T-helper 1 cell treated with Interleukin-12 subunit alpha and Interleukin-12 subunit beta and Interleukin-4 antibody, amounts not matched to agents 30 ng/mL and 1 ng/mL, for 36 hours (primary cell): Measurements from ENCODE around the gene CSTF1. TPM values are rescaled to one million over a fixed set of nuclear protein-coding genes. Genes with fewer than 3 reads are reported as not detected.

Experiments used
- intact Hi-C: fragments of 100-400 bp; cut with micrococcal nuclease; formaldehyde crosslinking; loops from one replicate; pipeline ENCODE4 v1.15.1; 2024
- total RNA-seq: library from RNA; stranded (reverse); gene quantifications from 2 replicates; pipeline ENCODE4 v1.2.3, GENCODE V29; 2022

Gene CSTF1
- total RNA-seq, 1 donor from 2014 or later: 52.8 TPM

DNA sequence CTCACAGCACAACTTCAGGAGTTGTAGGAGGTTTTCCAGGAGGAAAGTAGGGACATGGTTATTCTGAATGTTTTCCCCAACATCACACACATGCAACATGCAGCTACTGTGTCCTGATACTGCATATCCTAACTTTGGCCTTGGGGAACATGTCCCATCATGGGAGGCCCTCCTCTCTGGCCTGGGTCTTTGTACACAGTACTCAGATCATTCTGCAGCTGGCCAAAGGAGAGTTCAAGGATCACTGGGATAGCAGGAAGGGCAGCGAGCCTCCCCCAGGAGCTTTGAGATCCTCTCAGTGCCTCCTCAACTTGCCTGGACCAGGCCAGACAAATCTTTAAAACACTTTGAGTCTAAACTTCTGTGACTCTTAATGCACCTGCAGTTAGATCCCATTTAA is 32.5 kb downstream of the CSTF1 start:
- intact Hi-C loops: no loop called here

DNA sequence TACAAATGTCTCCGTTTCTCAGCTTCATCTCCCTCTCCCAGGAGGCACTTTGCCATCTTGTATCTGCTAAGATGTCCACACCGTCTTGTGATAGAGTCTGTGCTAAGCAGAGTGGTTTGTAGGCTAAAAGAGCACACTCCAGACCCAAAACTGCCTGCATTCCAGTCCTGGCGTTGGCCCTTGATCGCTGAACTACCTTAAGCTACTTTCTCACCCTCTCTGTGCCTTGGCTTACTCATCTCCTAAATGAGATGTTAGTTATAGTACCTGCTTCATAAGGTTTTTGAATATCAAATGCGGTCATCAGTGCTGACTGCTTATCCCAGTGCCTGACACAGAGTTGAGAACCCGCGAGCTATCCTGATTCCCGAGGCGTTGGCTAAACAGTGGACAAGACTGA is 33.6 kb downstream of the CSTF1 start:
- intact Hi-C loops: no loop called here

DNA sequence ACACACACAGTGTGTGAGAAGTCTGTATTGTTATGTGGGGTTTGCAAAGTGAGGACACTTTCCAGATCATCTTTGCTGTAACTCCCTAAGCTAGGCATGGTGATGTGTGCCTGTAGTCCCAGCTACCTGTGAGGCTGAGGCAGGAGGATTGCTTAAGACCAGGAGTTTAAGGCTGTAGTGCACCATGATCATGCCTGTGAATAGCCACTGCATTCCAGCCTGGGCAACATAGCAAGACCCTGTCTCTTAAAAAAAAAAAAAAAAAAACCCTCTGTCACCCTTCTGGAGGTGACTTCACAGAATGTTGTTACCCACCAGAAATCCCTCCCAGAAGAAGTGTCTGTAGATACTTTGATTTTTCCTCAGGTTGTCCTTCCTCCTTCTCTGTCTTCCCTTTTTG is 34.5 kb downstream of the CSTF1 start:
- intact Hi-C loops: no loop called here

DNA sequence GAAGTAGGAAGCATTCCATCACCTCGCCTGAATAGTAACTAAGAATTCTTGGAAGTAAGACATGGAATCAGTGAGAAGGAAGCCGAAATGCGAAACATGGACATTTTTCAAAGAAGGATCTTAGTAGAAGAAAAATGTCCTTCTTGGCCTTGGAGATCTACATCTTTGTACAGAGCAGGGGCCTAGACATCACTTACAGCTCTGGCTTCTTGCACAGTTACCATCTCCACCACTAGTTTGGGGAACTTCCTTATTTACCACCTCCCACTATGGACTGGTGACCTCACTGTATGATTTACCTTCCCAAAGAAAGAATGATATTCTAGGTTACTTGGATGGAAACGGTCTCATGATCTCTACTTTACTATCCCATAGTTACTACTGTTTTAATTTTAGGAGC is 35.4 kb downstream of the CSTF1 start:
- intact Hi-C loops: loop anchor here (2.0 kb wide), 1 partner anchor 13 kb away; no protein-coding TSS in a partner anchor

DNA sequence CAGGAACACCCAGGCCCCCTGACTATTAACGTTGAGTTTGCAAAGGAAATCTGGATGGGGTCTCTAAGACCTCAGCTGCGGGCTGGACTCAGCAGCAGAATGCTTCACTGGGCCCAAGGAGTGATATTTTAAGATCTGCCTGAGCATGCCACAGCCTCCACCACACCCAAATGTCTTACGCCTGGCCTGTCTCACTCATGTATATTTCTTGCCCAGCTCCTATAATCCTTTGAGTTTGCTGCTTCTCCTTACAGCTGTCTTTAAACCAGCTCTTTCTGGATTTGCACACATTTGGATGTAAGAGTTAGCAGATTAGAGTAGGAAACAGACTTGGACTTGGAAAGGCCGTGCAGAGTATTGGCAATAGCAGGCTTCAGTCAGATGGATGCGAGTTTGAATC is 36.0 kb downstream of the CSTF1 start:
- intact Hi-C loops: loop anchor here (2.0 kb wide), 1 partner anchor 14 kb away; no protein-coding TSS in a partner anchor

DNA sequence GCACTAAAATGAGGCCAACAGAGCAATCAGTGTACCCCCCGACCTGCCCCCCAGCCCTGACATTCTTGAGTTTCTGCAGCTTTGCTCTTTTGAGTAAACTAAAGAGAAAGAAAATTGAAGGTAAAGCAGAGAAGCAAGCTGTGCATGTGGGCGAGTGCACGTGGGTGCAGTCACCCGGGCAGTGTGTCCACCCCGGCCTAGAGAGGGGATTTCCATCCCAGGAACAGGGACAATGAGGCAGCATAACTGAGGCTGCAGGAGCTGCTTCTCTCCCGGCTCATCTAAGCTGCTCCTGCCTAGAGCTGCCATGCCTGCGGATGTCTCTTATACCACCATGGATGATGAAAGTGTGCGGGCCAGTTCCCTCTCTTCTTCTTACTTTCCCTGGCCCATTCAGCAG is 36.4 kb downstream of the CSTF1 start:
- intact Hi-C loops: loop anchor here (1.0 to 2.0 kb wide), 2 partner anchors 11 to 14 kb away; no protein-coding TSS in a partner anchor

DNA sequence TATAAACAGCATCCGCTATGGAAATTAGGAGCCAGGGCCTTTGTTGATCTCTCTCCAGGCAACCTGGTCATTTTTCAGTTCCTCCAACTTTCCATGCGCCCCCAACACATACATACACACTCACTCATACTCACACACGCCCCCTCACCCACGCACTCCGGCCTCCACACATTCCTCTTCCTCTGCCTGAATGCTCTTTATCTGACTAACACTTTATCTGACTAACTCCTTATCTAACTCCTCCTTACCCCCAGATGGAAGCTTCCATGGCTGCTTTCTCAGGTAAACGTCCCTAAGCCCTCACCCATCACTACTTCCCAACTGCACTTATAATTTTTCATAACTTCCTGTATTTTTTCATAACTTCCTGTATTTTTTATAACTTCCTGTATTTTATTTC is 37.1 kb downstream of the CSTF1 start:
- intact Hi-C loops: loop anchor here (1.0 to 2.0 kb wide), 2 partner anchors 11 to 15 kb away; no protein-coding TSS in a partner anchor

DNA sequence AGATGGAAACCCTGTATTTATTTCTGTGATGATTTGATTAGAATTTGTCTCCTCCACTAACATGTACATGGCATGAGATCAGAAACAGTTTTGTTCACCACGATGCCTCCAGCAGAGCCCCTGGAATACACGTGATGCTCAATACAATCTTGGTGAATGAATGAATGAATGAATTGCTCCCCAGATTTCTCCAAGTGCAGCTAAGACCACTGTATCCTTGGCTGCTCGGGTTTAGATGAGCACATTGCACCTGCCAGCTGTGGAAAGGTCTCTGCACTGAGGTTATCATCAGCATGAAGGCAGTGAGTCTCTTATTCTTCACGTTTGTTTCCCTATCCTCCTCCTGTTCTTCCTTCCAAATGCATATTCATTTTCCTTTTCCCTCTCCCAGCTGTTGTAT is 37.5 kb downstream of the CSTF1 start:
- intact Hi-C loops: loop anchor here (1.0 to 2.0 kb wide), 2 partner anchors 10 to 15 kb away; no protein-coding TSS in a partner anchor

DNA sequence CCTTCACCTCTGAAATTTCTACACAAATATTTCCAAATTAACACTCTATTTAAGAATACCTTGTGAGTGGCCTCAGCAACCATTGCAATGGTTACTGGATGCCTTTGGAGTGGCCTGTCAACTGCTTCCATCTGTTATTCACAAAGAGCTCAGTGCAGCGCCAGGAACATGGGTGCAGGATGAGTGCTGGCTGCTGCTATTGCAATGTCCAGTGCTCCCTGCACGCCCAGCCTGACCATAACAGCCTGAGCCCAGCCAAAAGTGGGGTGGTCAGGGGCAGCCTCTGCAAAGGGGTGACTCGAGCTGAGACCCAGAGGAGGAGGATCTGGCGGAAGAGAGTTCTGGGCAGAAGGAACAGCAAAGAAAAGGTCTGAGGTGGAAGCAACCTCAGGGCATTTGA is 38.0 kb downstream of the CSTF1 start:
- intact Hi-C loops: no loop called here

DNA sequence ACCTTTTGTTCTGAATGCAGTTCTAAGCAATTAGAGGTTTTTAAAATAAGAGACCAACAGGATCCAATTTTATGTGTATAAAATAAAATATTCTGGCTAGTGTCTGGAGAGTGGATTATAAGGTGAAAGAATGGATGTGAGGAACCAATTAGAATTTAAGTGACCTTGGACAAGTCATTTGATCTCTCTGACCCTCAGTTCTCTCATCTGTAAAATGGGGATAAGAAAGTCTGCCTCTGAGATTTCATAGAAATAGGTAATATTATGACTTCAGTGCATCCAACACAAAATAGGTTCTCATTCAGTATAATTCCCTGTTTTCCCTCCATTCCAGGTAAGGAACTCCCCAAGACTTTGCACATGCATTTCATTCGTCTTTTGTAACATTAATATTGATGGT is 38.5 kb downstream of the CSTF1 start:
- intact Hi-C loops: no loop called here

DNA sequence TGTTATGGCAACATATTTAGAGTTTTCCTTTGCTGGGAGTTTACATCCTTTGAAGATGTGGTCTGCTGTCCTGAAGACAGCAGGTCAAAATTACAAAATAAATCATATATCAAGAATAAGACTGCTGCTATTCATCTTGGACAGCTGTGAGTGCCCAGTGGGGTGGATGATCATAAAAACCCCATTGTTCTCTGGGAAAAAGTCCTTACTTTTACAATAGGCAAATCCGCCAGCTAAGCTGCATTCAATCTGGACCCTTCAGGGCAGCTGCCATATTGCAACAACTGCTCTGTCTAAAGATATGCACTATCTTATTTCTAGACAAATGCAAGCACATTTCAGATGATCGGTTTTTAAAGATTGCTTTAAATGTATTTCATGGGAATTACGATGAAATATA is 39.0 kb downstream of the CSTF1 start:
- intact Hi-C loops: no loop called here

DNA sequence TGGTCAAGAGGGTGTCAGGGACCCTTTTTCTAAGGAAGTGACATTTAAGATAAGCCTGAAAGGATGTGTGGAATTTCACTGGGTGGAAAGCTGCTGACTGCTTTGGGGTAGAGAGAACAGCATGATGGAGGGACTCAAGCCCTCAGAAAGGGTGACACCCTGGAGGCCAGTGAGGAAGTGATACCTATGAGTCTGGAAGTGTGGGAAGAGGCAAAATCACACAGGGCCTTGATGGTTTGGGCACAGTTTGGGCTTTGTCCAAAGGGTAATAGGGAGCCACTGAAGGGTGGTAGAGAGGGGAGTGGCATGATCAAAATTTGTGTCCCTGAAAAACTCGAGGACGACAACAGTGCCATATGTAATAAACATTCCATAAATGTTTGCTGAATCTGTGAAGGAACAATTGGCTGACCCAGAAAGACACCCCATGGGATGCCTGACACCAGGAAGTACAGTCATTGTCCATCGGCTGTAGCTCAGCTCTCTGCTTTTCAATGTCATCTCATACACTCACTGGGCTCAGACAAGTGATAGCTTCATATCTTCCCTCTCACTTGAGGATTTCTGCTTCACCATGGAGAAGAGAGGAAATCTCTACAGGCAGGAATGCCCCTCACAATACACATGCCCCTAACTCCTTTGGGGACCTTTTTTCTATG is 40.9 kb downstream of the CSTF1 start:
- intact Hi-C loops: no loop called here

DNA sequence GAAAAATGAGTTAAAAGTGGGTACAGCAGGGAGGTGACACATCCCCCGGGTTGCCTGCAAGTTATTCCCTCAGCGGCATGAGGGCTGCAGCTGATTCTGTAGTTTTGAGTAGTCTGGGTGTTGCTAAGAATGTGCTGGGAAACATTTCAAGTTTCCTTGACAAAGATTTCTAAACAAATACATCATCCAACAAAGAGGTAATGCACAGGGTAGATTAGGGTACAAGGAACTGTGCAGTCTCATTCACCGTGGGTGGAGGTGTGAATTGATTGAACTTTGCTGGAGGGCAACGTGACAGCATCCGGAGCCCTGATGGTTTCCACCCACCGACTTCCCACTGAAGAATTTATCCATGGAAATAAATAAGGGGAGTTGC is 41.4 kb downstream of the CSTF1 start:
- intact Hi-C loops: no loop called here

DNA sequence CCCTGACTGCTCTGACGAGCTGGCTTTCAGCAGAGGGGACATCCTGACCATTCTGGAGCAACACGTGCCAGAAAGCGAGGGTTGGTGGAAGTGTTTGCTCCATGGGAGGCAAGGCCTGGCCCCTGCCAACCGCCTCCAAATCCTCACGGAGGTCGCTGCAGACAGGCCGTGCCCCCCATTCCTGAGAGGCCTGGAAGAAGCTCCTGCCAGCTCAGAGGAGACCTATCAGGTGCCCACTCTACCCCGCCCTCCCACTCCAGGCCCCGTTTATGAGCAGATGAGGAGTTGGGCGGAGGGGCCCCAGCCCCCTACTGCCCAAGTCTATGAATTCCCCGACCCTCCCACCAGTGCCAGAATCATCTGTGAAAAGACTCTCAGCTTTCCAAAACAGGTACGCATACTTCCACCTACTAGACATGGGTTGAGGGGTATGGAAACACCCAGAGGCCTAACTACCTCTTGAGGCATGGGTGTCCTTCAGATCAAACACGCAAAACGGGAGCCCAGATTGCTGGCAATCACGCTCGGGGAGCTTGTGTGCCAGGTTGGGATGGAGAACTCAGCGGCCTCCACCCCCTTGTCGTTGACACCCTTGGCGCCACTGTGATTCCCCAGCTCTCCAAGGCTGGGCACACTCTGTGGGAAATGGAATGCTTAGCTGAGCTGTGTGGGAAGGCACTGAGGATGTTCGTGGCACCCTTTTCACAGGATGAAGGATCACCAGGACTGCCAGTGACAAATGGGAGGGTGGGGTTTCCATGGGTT is 44.9 kb downstream of the CSTF1 start:
- intact Hi-C loops: no loop called here

DNA sequence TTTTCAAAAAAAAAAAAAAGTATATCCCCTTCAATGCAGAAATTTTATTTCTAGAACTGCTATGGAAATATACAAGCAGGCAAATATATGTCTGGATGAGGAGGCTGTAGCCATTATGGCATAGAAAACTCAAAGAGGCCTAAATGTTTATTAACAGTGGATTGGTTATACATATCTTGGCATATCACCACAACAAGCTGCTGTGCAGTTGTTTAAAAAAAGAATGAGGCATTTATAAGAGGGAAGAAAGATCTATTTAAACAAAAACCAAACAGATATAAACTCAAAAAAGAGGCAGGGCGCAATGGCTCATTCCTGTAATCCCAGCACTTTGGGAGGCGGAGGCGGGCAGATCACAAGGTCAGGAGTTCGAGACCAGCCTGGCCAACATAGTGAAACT is 45.8 kb downstream of the CSTF1 start:
- intact Hi-C loops: no loop called here

DNA sequence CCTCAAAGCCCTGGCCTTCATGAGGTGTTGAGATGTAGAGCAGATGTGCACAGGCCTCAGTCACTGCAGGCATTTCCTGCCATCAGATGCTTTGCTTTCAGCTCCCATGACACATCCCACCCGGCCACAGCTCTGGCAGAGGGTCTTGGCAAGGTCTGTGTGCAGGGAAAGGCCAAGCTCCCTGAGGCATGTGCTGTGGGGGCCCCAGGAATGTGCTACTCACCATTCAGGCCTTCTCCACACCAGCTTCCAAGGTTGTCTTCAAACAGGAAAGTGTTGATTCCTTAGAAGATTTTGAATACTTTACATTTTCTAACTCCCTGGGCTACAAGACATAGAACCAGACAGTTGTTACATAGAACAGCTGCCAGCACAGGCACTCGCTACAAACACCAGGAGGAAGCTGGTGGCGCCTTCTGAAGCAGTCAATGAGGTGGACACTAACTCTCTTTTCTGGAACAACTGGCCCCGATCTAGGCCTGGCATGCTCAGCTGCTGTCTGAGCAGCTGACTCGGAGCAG is 47.4 kb downstream of the CSTF1 start:
- intact Hi-C loops: loop anchor here (1.0 kb wide), 5 partner anchors 11 to 48 kb away; partner anchors contain the start of genes AURKA, CSTF1 and RTF2

DNA sequence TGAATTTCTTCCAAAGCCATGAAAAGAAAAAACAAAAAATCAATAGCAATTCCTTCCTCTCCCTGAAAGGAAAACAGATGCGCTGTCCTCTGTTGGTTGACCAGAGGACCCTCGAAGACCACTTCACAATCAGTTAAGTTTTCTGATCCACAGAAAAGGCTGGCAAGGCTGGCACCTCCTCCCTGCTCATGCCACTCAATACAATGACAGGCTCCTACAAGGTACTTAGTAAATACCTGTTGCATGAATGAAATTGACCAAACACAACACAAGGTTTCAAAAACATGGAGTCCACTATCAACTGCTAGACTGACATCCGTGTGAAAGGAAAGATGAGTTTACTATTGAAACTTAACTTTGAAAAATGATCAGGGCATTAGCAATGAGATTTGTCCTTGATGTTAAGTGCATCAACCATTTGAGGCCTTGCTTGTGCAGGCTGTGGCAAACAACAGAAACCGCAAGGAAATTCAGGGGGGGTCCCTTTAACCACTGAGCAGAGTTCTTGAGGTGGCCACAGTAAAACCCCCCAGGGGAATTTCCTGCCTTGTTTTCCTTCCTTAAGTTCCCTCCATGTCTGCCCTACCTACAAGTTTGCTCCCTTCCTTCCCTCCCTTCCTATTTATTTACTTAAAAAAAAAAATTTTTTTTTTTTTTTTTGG is 48.0 kb downstream of the CSTF1 start:
- intact Hi-C loops: loop anchor here (1.0 kb wide), 5 partner anchors 11 to 48 kb away; partner anchors contain the start of genes AURKA, CSTF1 and RTF2

DNA sequence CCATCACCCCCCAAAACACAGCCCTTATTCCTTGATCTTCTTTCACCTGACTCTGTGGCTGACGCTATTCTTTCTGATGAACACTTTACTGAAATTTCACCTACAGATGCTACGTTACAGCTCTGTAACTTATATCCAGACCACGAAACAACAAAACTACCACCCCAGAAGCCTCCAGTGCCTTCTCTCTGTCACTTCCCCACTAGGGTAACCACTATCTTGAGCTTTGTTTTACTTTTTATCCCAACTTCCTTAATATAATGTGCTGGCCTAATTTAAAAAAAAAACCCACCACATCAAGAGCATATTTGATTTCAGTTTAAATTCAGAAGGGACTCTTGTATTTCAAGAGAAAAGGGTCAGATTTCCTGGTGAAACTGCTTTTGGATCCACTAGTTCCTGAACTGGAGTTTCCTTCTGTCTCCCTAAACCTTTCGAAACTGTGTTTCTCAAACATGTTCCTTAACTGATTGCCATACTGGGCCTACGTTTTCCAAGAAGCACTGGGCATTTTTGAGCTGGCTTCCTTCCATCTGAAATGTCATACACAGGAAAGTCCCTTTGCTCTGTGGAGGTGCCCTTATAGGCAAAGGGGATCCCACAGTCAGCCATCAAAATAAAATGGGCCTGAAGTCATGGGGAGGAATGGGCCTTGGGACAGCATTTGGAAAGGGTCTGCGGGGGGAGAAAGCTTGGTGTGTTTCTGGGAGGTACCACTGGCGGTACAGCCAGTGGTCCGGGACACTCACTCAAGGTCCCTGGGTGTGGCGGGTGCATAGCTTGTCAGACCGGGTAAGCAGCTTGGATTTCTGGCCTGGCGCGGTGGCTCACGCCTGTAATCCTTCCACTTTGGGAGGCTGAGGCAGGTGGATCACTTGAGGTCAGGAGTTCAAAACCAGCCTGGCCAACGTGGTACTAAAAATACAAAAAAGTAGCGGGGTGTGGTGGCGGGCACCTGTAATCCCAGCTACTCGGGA is 50.2 kb downstream of the CSTF1 start:
- intact Hi-C loops: loop anchor here (1.0 kb wide), 2 partner anchors 21 to 42 kb away; no protein-coding TSS in a partner anchor

DNA sequence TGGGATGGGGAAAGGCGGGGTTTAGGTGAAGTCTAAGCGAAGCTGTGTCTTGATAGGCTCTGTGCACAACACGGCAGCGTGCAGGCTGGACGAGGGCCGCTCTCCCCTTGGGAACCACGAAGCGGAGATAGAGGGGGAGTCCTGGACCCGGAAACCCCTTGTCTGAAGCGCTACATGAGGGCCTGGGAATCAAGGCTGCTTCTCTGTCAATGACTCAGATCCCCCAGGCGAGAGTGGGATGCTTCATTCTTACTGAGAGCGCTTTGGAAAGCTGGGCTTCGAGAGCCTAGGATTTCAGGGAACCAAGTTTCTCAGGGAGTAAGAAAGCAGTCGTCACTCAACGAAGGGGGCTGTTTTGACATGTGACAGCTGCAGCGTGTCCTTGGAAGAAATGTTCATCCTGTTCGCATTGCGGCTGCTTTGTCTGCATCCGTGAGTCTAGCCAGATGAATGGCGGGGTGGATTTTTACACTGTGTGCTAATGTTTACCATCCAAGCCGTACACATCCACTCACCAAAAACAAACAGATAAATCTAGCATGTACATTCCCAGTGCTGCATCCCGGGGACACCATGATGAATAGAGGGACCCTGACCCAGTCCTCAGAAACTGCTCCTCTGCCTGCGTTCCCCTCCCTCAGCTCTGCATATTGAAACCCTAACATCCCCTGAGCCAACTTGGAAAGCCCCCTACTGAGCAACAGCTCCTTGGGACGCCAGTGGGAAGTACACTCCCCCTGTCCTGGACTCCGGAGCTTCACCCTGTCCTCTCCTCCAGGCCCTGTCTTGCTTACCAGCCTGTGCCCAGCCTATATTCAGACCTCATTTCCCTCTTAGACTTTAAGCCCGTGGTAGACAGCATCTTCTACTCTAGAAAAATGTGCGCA is 51.5 kb downstream of the CSTF1 start:
- intact Hi-C loops: no loop called here
